GM12878 (cell line): ENCODE measurements around the gene FNDC3B.

Source experiments
- CEBPB ChIP-seq, 2 experiments: fragments of 150-350 bp in 1 of 2; IDR thresholded peaks; 2 replicates each; pipeline ENCODE4 v1.6.1; 2012 to 2014; ENCODE audit warnings: low read depth in 2 of 2, low read length in 2 of 2, borderline replicate concordance in 1 of 2, inconsistent platforms in 1 of 2
- ESRRA ChIP-seq: IDR thresholded peaks from 2 replicates; pipeline ENCODE4 v1.6.1; 2012; ENCODE audit warnings: mild to moderate bottlenecking, low read length, improper control_type of control experiment
- GABPA ChIP-seq: IDR thresholded peaks from 2 replicates; pipeline ENCODE4 v1.6.1; 2014; ENCODE audit warnings: antibody characterized with exemption, low read depth, mild to moderate bottlenecking, inconsistent platforms
- HDAC2 ChIP-seq: fragments of 200-600 bp; sonication (generic); IDR thresholded peaks from 2 replicates; pipeline ENCODE4 v1.6.1; 2017
- NRF1 ChIP-seq: conservative IDR thresholded peaks from 2 replicates; pipeline ENCODE4 v1.6.1; 2011; ENCODE audit warnings: mild to moderate bottlenecking, low read depth, low read length, improper control_type of control experiment
- PML ChIP-seq: IDR thresholded peaks from 2 replicates; pipeline ENCODE4 v1.6.1; 2012; ENCODE audit warnings: low read length, inconsistent platforms
- POLR2A ChIP-seq: IDR thresholded peaks from 2 replicates; pipeline ENCODE4 v1.6.1; 2011; ENCODE audit warnings: low read depth, mild to moderate bottlenecking, low read length
- TAF1 ChIP-seq: IDR thresholded peaks from 2 replicates; pipeline ENCODE4 v1.6.1; 2011; ENCODE audit warnings: mild to moderate bottlenecking, low read depth, low read length, borderline replicate concordance
- TF ChIP-seq, protein P1 (sequence below), 3 experiments: IDR thresholded peaks in 2 of 3; conservative IDR thresholded peaks in 1 of 3; 2 replicates each; pipeline ENCODE4 v1.5.1; 2011; ENCODE audit warnings: low read depth in 3 of 3, low read length in 3 of 3, mild to moderate bottlenecking in 3 of 3, control low read depth in 2 of 3, moderate library complexity in 2 of 3, inconsistent platforms in 1 of 3, mixed read lengths in 1 of 3; ENCODE audit not compliant: control insufficient read depth in 2 of 3, insufficient read depth in 1 of 3; ENCODE audit errors: extremely low read depth in 1 of 3
- TF ChIP-seq, protein P2 (sequence below): fragments of 450-650 bp; formaldehyde crosslinking; IDR thresholded peaks from 2 replicates; pipeline ENCODE4 v1.4.0; 2020; ENCODE audit warnings: mild to moderate bottlenecking, moderate library complexity
- TF ChIP-seq, protein P3 (sequence below): fragments of 450-650 bp; IDR thresholded peaks from 2 replicates; pipeline ENCODE4 v1.6.1; 2014; ENCODE audit warnings: mild to moderate bottlenecking
- TF ChIP-seq, protein P4 (sequence below): fragments of 450-650 bp; IDR thresholded peaks from 2 replicates; pipeline ENCODE4 v1.6.1; 2016; ENCODE audit warnings: mild to moderate bottlenecking, moderate library complexity, borderline replicate concordance

DNA sequence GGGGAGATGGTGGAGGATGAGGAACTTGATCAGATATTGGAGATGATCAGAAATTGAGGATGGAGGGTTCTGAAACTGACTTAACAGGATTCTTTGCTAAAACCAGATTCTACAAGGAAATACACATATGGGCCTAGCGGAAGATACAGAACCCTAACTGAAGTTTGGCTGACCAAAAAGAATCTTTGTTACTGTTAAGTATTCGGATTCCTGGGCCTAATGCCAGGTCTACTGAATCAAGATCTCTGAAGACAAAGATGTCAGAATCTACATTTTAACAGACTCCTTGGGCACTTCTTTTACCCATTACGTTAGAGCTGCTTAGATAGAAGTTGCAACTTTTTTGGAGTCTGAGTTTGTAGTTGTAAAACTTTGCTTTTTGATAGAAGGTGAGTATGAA, 137.7 kb downstream of the FNDC3B start:
- TF ChIP-seq ESRRA (no peak), NRF1 (no peak), POLR2A (no peak), CEBPB (IDR thresholded peaks at IDR 0.05; ENCODE audit: borderline replicate concordance in 1 of 2, low read depth in 2 of 2, low read length in 2 of 2) (no peak), TAF1 (no peak), HDAC2 (no peak), PML (no peak), GABPA (no peak)
- TF ChIP-seq, protein P1, sequence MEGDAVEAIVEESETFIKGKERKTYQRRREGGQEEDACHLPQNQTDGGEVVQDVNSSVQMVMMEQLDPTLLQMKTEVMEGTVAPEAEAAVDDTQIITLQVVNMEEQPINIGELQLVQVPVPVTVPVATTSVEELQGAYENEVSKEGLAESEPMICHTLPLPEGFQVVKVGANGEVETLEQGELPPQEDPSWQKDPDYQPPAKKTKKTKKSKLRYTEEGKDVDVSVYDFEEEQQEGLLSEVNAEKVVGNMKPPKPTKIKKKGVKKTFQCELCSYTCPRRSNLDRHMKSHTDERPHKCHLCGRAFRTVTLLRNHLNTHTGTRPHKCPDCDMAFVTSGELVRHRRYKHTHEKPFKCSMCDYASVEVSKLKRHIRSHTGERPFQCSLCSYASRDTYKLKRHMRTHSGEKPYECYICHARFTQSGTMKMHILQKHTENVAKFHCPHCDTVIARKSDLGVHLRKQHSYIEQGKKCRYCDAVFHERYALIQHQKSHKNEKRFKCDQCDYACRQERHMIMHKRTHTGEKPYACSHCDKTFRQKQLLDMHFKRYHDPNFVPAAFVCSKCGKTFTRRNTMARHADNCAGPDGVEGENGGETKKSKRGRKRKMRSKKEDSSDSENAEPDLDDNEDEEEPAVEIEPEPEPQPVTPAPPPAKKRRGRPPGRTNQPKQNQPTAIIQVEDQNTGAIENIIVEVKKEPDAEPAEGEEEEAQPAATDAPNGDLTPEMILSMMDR (IDR thresholded peaks at IDR 0.05 in 2 of 3, conservative IDR thresholded peaks at IDR 0.05 in 1 of 3; ENCODE audit: control insufficient read depth in 2 of 3, extremely low read depth in 1 of 3, insufficient read depth in 1 of 3, low read depth in 3 of 3, low read length in 3 of 3) = no peak
- TF ChIP-seq, protein P2, sequence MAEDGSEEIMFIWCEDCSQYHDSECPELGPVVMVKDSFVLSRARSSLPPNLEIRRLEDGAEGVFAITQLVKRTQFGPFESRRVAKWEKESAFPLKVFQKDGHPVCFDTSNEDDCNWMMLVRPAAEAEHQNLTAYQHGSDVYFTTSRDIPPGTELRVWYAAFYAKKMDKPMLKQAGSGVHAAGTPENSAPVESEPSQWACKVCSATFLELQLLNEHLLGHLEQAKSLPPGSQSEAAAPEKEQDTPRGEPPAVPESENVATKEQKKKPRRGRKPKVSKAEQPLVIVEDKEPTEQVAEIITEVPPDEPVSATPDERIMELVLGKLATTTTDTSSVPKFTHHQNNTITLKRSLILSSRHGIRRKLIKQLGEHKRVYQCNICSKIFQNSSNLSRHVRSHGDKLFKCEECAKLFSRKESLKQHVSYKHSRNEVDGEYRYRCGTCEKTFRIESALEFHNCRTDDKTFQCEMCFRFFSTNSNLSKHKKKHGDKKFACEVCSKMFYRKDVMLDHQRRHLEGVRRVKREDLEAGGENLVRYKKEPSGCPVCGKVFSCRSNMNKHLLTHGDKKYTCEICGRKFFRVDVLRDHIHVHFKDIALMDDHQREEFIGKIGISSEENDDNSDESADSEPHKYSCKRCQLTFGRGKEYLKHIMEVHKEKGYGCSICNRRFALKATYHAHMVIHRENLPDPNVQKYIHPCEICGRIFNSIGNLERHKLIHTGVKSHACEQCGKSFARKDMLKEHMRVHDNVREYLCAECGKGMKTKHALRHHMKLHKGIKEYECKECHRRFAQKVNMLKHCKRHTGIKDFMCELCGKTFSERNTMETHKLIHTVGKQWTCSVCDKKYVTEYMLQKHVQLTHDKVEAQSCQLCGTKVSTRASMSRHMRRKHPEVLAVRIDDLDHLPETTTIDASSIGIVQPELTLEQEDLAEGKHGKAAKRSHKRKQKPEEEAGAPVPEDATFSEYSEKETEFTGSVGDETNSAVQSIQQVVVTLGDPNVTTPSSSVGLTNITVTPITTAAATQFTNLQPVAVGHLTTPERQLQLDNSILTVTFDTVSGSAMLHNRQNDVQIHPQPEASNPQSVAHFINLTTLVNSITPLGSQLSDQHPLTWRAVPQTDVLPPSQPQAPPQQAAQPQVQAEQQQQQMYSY (CRISPR knock-in tag) = no peak
- TF ChIP-seq, protein P3, sequence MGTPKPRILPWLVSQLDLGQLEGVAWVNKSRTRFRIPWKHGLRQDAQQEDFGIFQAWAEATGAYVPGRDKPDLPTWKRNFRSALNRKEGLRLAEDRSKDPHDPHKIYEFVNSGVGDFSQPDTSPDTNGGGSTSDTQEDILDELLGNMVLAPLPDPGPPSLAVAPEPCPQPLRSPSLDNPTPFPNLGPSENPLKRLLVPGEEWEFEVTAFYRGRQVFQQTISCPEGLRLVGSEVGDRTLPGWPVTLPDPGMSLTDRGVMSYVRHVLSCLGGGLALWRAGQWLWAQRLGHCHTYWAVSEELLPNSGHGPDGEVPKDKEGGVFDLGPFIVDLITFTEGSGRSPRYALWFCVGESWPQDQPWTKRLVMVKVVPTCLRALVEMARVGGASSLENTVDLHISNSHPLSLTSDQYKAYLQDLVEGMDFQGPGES = no peak
- TF ChIP-seq, protein P4, sequence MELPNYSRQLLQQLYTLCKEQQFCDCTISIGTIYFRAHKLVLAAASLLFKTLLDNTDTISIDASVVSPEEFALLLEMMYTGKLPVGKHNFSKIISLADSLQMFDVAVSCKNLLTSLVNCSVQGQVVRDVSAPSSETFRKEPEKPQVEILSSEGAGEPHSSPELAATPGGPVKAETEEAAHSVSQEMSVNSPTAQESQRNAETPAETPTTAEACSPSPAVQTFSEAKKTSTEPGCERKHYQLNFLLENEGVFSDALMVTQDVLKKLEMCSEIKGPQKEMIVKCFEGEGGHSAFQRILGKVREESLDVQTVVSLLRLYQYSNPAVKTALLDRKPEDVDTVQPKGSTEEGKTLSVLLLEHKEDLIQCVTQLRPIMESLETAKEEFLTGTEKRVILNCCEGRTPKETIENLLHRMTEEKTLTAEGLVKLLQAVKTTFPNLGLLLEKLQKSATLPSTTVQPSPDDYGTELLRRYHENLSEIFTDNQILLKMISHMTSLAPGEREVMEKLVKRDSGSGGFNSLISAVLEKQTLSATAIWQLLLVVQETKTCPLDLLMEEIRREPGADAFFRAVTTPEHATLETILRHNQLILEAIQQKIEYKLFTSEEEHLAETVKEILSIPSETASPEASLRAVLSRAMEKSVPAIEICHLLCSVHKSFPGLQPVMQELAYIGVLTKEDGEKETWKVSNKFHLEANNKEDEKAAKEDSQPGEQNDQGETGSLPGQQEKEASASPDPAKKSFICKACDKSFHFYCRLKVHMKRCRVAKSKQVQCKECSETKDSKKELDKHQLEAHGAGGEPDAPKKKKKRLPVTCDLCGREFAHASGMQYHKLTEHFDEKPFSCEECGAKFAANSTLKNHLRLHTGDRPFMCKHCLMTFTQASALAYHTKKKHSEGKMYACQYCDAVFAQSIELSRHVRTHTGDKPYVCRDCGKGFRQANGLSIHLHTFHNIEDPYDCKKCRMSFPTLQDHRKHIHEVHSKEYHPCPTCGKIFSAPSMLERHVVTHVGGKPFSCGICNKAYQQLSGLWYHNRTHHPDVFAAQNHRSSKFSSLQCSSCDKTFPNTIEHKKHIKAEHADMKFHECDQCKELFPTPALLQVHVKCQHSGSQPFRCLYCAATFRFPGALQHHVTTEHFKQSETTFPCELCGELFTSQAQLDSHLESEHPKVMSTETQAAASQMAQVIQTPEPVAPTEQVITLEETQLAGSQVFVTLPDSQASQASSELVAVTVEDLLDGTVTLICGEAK = no peak
